HCT116 (cell line): ENCODE results near the gene SLC35A1. TPM values are rescaled to one million over a fixed set of nuclear protein-coding genes. Genes with fewer than 3 reads are reported as not detected.

ENCODE experiments used
- ATAC-seq: fragments of 200-7000 bp; cut with Tn5 transposase; 2 replicates; pipeline ENCODE4 v1.9.1; 2020; ENCODE audit warnings: mild to moderate bottlenecking, moderate library complexity
- BruUV-seq: library from RNA; stranded (reverse); fragments of 400-500 nt; replicated peaks from 2 replicates; lab custom pipeline; 2021; lab: Mats Ljungman, UMichigan
- CTCF ChIA-PET: fragments of 300-600 bp; sonication (Branson Sonifier 250); formaldehyde crosslinking; loops from one replicate; lab custom pipeline; 2021; ENCODE audit warnings: antibody characterized with exemption; lab: Charles Lee
- POLR2A ChIA-PET: fragments of 300-600, 350-600 bp; sonication (Branson Sonifier 250); formaldehyde crosslinking; loops from one replicate; lab custom pipeline; 2021; ENCODE audit warnings: antibody characterized with exemption; lab: Charles Lee
- RAD21 ChIA-PET, 2 experiments: fragments of 300-600 bp; sonication (Branson Sonifier 250); formaldehyde crosslinking; loops; one replicate each; lab custom pipeline; 2023; ENCODE audit warnings: low total read pairs in 2 of 2; ENCODE audit not compliant: uncharacterized antibody in 2 of 2, unreplicated experiment in 2 of 2, low non-redundant PET in 1 of 2; lab: Charles Lee
- DNase-seq: peaks from one replicate; pipeline ENCODE4 v3.0.0-alpha.2; 2010; ENCODE audit warnings: low read depth, low spot score
- H2AFZ ChIP-seq: fragments of 200-600 bp; shearing (Covaris generic), sonication (generic); 2 replicates; pipeline ENCODE4 v1.6.1; 2017; ENCODE audit warnings: low read depth, mixed run types, mixed read lengths, antibody characterized with exemption, low read length; ENCODE audit not compliant: poor library complexity, severe bottlenecking
- H3K27ac ChIP-seq: 2 replicates; pipeline ENCODE4 v1.5.1; 2012; ENCODE audit warnings: low read depth, low read length
- H3K27me3 ChIP-seq: fragments of 200-600 bp; sonication (generic); 2 replicates; pipeline ENCODE4 v1.6.1; 2016; ENCODE audit warnings: mixed run types, low read length, mixed read lengths; ENCODE audit not compliant: insufficient read depth
- H3K36me3 ChIP-seq, 2 experiments: fragments of 200-500 bp in 1 of 2; fragments of 200-600 bp in 1 of 2; sonication (Bioruptor generic) in 1 of 2; sonication (generic) in 1 of 2; 2 replicates each; pipeline versions ENCODE4 v1.5.1 to v1.6.1; 2014 to 2016; ENCODE audit warnings: low read length in 2 of 2, inconsistent platforms in 1 of 2, mixed read lengths in 1 of 2, mixed run types in 1 of 2; ENCODE audit not compliant: insufficient read depth in 2 of 2, control insufficient read depth in 1 of 2
- H3K4me1 ChIP-seq, 2 experiments: fragments of 200-600 bp in 1 of 2; sonication (generic) in 1 of 2; 2 replicates each; pipeline versions ENCODE4 v1.5.1 to v1.6.1; 2012 to 2017; ENCODE audit warnings: low read length in 2 of 2, inconsistent platforms in 1 of 2, mild to moderate bottlenecking in 1 of 2, mixed read lengths in 1 of 2, mixed run types in 1 of 2, moderate library complexity in 1 of 2; ENCODE audit not compliant: insufficient read depth in 2 of 2, control insufficient read depth in 1 of 2
- H3K4me2 ChIP-seq: fragments of 200-600 bp; sonication (generic); 2 replicates; pipeline ENCODE4 v1.6.1; 2017; ENCODE audit warnings: mixed run types, low read length, mixed read lengths
- H3K4me3 ChIP-seq, 2 experiments: fragments of 200-600 bp in 1 of 2; sonication (generic) in 1 of 2; replicated peaks in 1 of 2; 2 replicates each; pipeline ENCODE4 v1.5.1; 2011 to 2016; ENCODE audit warnings: low read length in 2 of 2, control low read depth in 1 of 2, low read depth in 1 of 2, mild to moderate bottlenecking in 1 of 2, mixed read lengths in 1 of 2, mixed run types in 1 of 2
- H3K79me2 ChIP-seq: fragments of 200-600 bp; sonication (generic); 2 replicates; pipeline ENCODE4 v1.6.1; 2017; ENCODE audit warnings: mild to moderate bottlenecking, mixed run types, low read length, moderate library complexity, mixed read lengths; ENCODE audit not compliant: insufficient read depth
- H3K9ac ChIP-seq: fragments of 200-600 bp; sonication (generic); 2 replicates; pipeline ENCODE4 v1.6.1; 2016; ENCODE audit warnings: low read length, mixed read lengths
- H3K9me2 ChIP-seq: fragments of 200-600 bp; sonication (generic), shearing (Covaris generic); 2 replicates; pipeline ENCODE4 v1.6.1; 2017; ENCODE audit warnings: mixed run types, mild to moderate bottlenecking, moderate library complexity; ENCODE audit not compliant: insufficient read depth
- H3K9me3 ChIP-seq, 2 experiments: fragments of 200-500 bp in 1 of 2; fragments of 200-600 bp in 1 of 2; sonication (Bioruptor generic) in 1 of 2; sonication (generic) in 1 of 2; 2 replicates each; pipeline ENCODE4 v1.6.1; 2014 to 2017; ENCODE audit warnings: low read length in 2 of 2, mixed read lengths in 2 of 2, inconsistent platforms in 1 of 2, low read depth in 1 of 2, mild to moderate bottlenecking in 1 of 2, mixed run types in 1 of 2, moderate library complexity in 1 of 2; ENCODE audit not compliant: control insufficient read depth in 1 of 2, insufficient read depth in 1 of 2
- H4K20me1 ChIP-seq: fragments of 200-600 bp; sonication (generic), shearing (Covaris generic); 2 replicates; pipeline ENCODE4 v1.6.1; 2017; ENCODE audit warnings: mixed run types, mild to moderate bottlenecking, moderate library complexity; ENCODE audit not compliant: insufficient read depth
- CBX3 ChIP-seq: IDR thresholded peaks from 2 replicates; pipeline ENCODE4 v1.6.1; 2012; ENCODE audit warnings: low read depth
- EGR1 ChIP-seq: IDR thresholded peaks from 2 replicates; pipeline ENCODE4 v1.6.1; 2012; ENCODE audit warnings: low read depth
- ELF1 ChIP-seq: IDR thresholded peaks from 2 replicates; pipeline ENCODE4 v1.6.1; 2012; ENCODE audit warnings: low read depth, borderline replicate concordance
- EZH2phosphoT487 ChIP-seq: fragments of 200-600 bp; IDR thresholded peaks from 2 replicates; pipeline ENCODE4 v1.6.1; 2018; ENCODE audit warnings: antibody characterized with exemption, borderline replicate concordance
- JUND ChIP-seq: IDR thresholded peaks from 2 replicates; pipeline ENCODE4 v1.6.1; 2012
- POLR2A ChIP-seq: IDR thresholded peaks from 2 replicates; pipeline ENCODE4 v1.7.0; 2011; ENCODE audit warnings: borderline replicate concordance; ENCODE audit not compliant: insufficient read depth, insufficient read length; ENCODE audit errors: extremely low read depth
- POLR2AphosphoS5 ChIP-seq: IDR thresholded peaks from 2 replicates; pipeline ENCODE4 v1.6.1; 2011; ENCODE audit warnings: mild to moderate bottlenecking, low read depth, low read length, moderate library complexity
- RAD21 ChIP-seq: IDR thresholded peaks from 2 replicates; pipeline ENCODE4 v1.6.1; 2012; ENCODE audit warnings: low read depth, mild to moderate bottlenecking
- SIN3A ChIP-seq: IDR thresholded peaks from 2 replicates; pipeline ENCODE4 v1.6.1; 2012; ENCODE audit warnings: low read depth
- SP1 ChIP-seq: IDR thresholded peaks from 2 replicates; pipeline ENCODE4 v1.6.1; 2012; ENCODE audit warnings: low read depth
- ZFX ChIP-seq: fragments of 450-650 bp; IDR thresholded peaks from 2 replicates; pipeline ENCODE4 v1.6.1; 2017
- intact Hi-C: fragments of 100-400 bp; cut with micrococcal nuclease; formaldehyde crosslinking; loops from 2 replicates; pipeline ENCODE4 v1.10.0; 2022
- total RNA-seq: library from RNA; stranded (reverse); gene quantifications from one replicate; pipeline ENCODE4 v1.2.1, GENCODE V29; 2021; ENCODE audit not compliant: unreplicated experiment
- TF ChIP-seq, protein P1 (sequence below): IDR thresholded peaks from 2 replicates; pipeline ENCODE4 v1.6.1; 2012; ENCODE audit warnings: low read depth
- TF ChIP-seq, protein P2 (sequence below): IDR thresholded peaks from 2 replicates; pipeline ENCODE4 v1.6.1; 2012
- TF ChIP-seq, protein P3 (sequence below), 3 experiments: fragments of 200-600 bp in 1 of 3; sonication (generic) in 1 of 3; IDR thresholded peaks in 2 of 3; conservative IDR thresholded peaks in 1 of 3; 2 replicates each; pipeline ENCODE4 v1.5.1; 2012 to 2017; ENCODE audit warnings: low read depth in 2 of 3, low read length in 2 of 3, antibody characterized with exemption in 1 of 3, borderline replicate concordance in 1 of 3, control low read depth in 1 of 3, mild to moderate bottlenecking in 1 of 3, mixed read lengths in 1 of 3, mixed run types in 1 of 3, moderate library complexity in 1 of 3; ENCODE audit not compliant: insufficient read depth in 1 of 3

The SLC35A1 gene
- total RNA-seq, 1 experiment from 2014 or later: 29.1 TPM

DNA sequence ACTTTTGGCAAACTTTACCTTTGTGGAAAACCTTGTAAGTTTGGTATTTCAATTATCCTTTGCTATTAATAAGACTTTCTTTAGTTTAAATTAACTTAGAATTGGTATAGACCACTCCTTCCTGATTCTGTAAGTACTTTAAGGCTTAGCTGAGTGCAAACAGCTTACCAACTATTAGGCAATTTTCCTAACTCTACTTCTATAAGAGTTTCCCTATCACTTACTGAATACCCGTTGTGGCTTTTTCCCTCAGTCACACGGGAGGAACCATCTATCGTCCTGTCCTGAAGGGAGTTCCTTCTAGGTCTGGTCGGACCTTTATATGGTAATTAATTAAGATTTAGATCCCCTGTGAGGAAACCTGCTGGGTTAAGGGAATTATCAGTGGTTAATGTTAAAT lies 9.6 kb downstream of the SLC35A1 start:
- Histone ChIP-seq H2AFZ (no peak overlapping the region), H3K9me3 (no peaks in the 10 kb centered on the region), H3K79me2 (peaks cover 43% of the 10 kb centered on the region), H3K4me1 (peaks cover 31 to 54% of the 10 kb centered on the region in 2 experiments), H4K20me1 (no peaks in the 10 kb centered on the region), H3K4me2 (peak overlapping the region; percentile 87), H3K4me3 (peak overlapping the region; percentile 19 to 56; a peak in 3 of 4 replicates), H3K36me3 (peaks cover 0 to 14% of the 10 kb centered on the region in 2 experiments; a peak in 1 of 4 replicates), H3K27me3 (no peaks in the 10 kb centered on the region), H3K9me2 (no peaks in the 10 kb centered on the region), H3K9ac (peak overlapping the region; percentile 72), H3K27ac (peak overlapping the region; percentile 90; the same call in 1 of the 2 replicates)
- ATAC-seq (no peak), DNase-seq (no peak)
- POLR2A ChIA-PET: no interaction called here
- BruUV-seq: TSS peak; percentile 21
- intact Hi-C loops: no loop called here
- RAD21 ChIA-PET: no interaction called here
- TF ChIP-seq EZH2phosphoT487: no peak
- CTCF ChIA-PET: no interaction called here

DNA sequence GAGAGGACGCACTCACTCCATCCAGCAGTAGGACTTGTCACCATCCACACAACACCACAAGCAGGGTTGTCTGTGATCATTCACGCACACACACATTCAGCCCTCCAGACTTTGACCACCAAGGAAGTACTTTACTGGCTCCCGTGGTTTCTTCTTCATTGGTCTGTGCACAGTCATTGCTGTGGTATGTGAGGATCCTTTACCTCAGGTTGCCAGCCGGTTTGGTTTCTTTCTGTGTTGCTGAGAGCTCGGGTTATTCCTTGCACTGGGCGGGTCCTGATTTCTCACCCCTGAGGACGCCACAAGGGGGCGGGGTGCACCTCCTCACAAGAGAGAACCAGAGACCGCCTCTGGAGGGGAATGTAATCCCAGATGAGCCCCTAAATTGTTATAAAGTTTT lies 11.2 kb downstream of the SLC35A1 start:
- H3K9ac ChIP-seq: peak overlapping the region; percentile 72
- RAD21 ChIA-PET: interaction anchor here in 1 of 2 experiments (0.6 kb wide), 1 partner anchor 95 kb away, joined by 4 read pairs; no protein-coding TSS in a partner anchor
- intact Hi-C loops: loop anchor here (1.0 kb wide), 1 partner anchor 12 kb away; the partner anchor contains the start of gene SLC35A1
- H3K4me2 ChIP-seq: peak overlapping the region; percentile 87
- H3K9me3 ChIP-seq: no peaks in the 10 kb centered on the region
- ATAC-seq: peak; percentile 94
- no TSS peak for BruUV-seq
- H3K79me2 ChIP-seq: peaks cover 40% of the 10 kb centered on the region
- peaks cover 31 to 57% of the 10 kb centered on the region in 2 experiments for H3K4me1 ChIP-seq
- peak overlapping the region; percentile 90 for H3K27ac ChIP-seq
- DNase-seq: peak; percentile 95
- H3K36me3 ChIP-seq: no peaks in the 10 kb centered on the region; a peak in 1 of 4 replicates
- no peaks in the 10 kb centered on the region for H3K27me3 ChIP-seq
- no peaks in the 10 kb centered on the region for H3K9me2 ChIP-seq
- POLR2A ChIA-PET: no interaction called here
- H4K20me1 ChIP-seq: no peaks in the 10 kb centered on the region
- CTCF ChIA-PET: no interaction called here
- H2AFZ ChIP-seq: no peak overlapping the region
- H3K4me3 ChIP-seq: peak overlapping the region; percentile 32 to 56
- no peak for TF ChIP-seq EZH2phosphoT487
- peak; percentile 71 for TF ChIP-seq SP1
- no peak for TF ChIP-seq SIN3A
- peak; percentile 89 for TF ChIP-seq JUND
- no peak for TF ChIP-seq ZFX
- no peak for TF ChIP-seq POLR2A
- no peak for TF ChIP-seq ELF1
- peak; percentile 70 for TF ChIP-seq POLR2AphosphoS5
- TF ChIP-seq, protein P1, sequence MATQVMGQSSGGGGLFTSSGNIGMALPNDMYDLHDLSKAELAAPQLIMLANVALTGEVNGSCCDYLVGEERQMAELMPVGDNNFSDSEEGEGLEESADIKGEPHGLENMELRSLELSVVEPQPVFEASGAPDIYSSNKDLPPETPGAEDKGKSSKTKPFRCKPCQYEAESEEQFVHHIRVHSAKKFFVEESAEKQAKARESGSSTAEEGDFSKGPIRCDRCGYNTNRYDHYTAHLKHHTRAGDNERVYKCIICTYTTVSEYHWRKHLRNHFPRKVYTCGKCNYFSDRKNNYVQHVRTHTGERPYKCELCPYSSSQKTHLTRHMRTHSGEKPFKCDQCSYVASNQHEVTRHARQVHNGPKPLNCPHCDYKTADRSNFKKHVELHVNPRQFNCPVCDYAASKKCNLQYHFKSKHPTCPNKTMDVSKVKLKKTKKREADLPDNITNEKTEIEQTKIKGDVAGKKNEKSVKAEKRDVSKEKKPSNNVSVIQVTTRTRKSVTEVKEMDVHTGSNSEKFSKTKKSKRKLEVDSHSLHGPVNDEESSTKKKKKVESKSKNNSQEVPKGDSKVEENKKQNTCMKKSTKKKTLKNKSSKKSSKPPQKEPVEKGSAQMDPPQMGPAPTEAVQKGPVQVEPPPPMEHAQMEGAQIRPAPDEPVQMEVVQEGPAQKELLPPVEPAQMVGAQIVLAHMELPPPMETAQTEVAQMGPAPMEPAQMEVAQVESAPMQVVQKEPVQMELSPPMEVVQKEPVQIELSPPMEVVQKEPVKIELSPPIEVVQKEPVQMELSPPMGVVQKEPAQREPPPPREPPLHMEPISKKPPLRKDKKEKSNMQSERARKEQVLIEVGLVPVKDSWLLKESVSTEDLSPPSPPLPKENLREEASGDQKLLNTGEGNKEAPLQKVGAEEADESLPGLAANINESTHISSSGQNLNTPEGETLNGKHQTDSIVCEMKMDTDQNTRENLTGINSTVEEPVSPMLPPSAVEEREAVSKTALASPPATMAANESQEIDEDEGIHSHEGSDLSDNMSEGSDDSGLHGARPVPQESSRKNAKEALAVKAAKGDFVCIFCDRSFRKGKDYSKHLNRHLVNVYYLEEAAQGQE: no peak
- TF ChIP-seq, protein P2, sequence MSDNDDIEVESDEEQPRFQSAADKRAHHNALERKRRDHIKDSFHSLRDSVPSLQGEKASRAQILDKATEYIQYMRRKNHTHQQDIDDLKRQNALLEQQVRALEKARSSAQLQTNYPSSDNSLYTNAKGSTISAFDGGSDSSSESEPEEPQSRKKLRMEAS: no peak
- TF ChIP-seq EGR1: no peak
- peak; percentile 68 for TF ChIP-seq RAD21
- TF ChIP-seq CBX3: peak; percentile 70; the same call in 1 of the 2 replicates
- TF ChIP-seq, protein P3, sequence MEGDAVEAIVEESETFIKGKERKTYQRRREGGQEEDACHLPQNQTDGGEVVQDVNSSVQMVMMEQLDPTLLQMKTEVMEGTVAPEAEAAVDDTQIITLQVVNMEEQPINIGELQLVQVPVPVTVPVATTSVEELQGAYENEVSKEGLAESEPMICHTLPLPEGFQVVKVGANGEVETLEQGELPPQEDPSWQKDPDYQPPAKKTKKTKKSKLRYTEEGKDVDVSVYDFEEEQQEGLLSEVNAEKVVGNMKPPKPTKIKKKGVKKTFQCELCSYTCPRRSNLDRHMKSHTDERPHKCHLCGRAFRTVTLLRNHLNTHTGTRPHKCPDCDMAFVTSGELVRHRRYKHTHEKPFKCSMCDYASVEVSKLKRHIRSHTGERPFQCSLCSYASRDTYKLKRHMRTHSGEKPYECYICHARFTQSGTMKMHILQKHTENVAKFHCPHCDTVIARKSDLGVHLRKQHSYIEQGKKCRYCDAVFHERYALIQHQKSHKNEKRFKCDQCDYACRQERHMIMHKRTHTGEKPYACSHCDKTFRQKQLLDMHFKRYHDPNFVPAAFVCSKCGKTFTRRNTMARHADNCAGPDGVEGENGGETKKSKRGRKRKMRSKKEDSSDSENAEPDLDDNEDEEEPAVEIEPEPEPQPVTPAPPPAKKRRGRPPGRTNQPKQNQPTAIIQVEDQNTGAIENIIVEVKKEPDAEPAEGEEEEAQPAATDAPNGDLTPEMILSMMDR (IDR thresholded peaks at IDR 0.05 in 2 of 3, conservative IDR thresholded peaks at IDR 0.05 in 1 of 3; ENCODE audit: borderline replicate concordance in 1 of 3, insufficient read depth in 1 of 3, low read depth in 2 of 3, low read length in 2 of 3): peak in 2 of 3 experiments; percentile 54 to 61; a peak in 4 of 6 replicates
